ENCODE measurements around the gene BABAM2.

DNA sequence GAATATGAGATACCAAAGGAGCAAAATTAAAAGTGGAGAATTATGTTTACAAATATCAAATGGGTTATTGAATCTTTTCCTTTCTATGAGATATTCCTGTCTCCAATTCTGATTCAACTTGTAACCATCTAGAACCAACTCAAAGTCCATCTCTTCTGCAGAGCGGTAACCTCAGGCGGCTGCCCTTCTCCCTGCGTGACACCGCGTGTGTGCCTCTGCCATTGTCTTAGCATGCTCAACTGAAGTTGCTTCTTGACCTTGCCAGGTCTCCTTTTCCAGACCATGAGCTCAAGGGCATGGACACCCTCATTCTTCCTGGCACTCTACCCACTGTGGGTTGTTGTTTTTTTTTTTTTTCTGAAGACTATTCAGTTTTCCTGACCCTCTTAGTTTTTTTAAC, 398.1 kb downstream of the BABAM2 start:
- TF ChIP-seq, protein P1, sequence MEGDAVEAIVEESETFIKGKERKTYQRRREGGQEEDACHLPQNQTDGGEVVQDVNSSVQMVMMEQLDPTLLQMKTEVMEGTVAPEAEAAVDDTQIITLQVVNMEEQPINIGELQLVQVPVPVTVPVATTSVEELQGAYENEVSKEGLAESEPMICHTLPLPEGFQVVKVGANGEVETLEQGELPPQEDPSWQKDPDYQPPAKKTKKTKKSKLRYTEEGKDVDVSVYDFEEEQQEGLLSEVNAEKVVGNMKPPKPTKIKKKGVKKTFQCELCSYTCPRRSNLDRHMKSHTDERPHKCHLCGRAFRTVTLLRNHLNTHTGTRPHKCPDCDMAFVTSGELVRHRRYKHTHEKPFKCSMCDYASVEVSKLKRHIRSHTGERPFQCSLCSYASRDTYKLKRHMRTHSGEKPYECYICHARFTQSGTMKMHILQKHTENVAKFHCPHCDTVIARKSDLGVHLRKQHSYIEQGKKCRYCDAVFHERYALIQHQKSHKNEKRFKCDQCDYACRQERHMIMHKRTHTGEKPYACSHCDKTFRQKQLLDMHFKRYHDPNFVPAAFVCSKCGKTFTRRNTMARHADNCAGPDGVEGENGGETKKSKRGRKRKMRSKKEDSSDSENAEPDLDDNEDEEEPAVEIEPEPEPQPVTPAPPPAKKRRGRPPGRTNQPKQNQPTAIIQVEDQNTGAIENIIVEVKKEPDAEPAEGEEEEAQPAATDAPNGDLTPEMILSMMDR (IDR thresholded peaks at IDR 0.05 in 4 of 5, conservative IDR thresholded peaks at IDR 0.05 in 1 of 5), result no peak
- TF ChIP-seq POLR2A (IDR thresholded peaks at IDR 0.05), result no peak

Measured in gastrocnemius medialis (tissue), 4 donors.